ENCODE measurements around the gene PLCB1. TPM values are rescaled to one million over a fixed set of nuclear protein-coding genes. Genes with fewer than 3 reads are reported as not detected.

Gene PLCB1
- total RNA-seq, 1 experiment from 2014 or later, result 6.8 TPM

DNA sequence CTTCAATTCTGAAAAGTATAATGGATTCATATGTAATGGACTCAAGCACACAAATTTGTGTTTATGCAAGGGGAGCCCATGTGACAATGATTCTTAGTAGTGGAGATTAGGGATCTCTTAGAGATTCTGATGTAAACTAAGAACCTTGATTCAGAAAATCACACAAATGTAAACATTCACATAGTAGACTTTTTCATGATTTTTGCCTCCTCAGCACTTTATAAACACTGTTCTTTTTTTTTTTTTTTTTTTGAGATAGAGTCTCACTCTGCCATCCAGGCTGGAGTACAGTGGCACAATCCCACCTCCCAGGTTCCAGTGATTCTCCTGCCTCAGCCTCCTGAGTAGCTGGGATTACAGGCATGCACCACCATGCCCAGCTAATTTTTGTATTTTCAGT is 766.8 kb downstream of the PLCB1 start:
- CTCF ChIA-PET, result no interaction called here
- no peak overlapping the region for H3K4me3 ChIP-seq (ENCODE audit: low read depth, low read length, poor library complexity, severe bottlenecking)
- H3K4me1 ChIP-seq (ENCODE audit: insufficient read depth, low read length, poor library complexity, severe bottlenecking), result no peaks in the 10 kb centered on the region
- H3K27me3 ChIP-seq (replicated peaks; ENCODE audit: insufficient read depth, low read depth, low read length, poor library complexity), result no peaks in the 10 kb centered on the region
- TF ChIP-seq EZH2 (IDR thresholded peaks at IDR 0.05; ENCODE audit: borderline replicate concordance, low read depth, low read length, poor library complexity, severe bottlenecking), result no peak
- TF ChIP-seq, protein P1, sequence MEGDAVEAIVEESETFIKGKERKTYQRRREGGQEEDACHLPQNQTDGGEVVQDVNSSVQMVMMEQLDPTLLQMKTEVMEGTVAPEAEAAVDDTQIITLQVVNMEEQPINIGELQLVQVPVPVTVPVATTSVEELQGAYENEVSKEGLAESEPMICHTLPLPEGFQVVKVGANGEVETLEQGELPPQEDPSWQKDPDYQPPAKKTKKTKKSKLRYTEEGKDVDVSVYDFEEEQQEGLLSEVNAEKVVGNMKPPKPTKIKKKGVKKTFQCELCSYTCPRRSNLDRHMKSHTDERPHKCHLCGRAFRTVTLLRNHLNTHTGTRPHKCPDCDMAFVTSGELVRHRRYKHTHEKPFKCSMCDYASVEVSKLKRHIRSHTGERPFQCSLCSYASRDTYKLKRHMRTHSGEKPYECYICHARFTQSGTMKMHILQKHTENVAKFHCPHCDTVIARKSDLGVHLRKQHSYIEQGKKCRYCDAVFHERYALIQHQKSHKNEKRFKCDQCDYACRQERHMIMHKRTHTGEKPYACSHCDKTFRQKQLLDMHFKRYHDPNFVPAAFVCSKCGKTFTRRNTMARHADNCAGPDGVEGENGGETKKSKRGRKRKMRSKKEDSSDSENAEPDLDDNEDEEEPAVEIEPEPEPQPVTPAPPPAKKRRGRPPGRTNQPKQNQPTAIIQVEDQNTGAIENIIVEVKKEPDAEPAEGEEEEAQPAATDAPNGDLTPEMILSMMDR (conservative IDR thresholded peaks at IDR 0.05; ENCODE audit: low read depth, low read length), result no peak
- peaks cover 22% of the 10 kb centered on the region for H3K9me3 ChIP-seq (ENCODE audit: low read depth, low read length, poor library complexity, severe bottlenecking)
- H3K36me3 ChIP-seq (ENCODE audit: insufficient read depth, low read length, poor library complexity, severe bottlenecking), result no peaks in the 10 kb centered on the region
- no peak for DNase-seq (ENCODE audit: low spot score)
- intact Hi-C loops (cut with micrococcal nuclease; ENCODE audit: unreplicated experiment), result no loop called here
- POLR2A ChIA-PET (ENCODE audit: low non-redundant PET), result no interaction called here
- no peak overlapping the region for H3K27ac ChIP-seq (ENCODE audit: low read depth, low read length, poor library complexity, severe bottlenecking)
- BruUV-seq (replicated peaks), result no TSS peak

DNA sequence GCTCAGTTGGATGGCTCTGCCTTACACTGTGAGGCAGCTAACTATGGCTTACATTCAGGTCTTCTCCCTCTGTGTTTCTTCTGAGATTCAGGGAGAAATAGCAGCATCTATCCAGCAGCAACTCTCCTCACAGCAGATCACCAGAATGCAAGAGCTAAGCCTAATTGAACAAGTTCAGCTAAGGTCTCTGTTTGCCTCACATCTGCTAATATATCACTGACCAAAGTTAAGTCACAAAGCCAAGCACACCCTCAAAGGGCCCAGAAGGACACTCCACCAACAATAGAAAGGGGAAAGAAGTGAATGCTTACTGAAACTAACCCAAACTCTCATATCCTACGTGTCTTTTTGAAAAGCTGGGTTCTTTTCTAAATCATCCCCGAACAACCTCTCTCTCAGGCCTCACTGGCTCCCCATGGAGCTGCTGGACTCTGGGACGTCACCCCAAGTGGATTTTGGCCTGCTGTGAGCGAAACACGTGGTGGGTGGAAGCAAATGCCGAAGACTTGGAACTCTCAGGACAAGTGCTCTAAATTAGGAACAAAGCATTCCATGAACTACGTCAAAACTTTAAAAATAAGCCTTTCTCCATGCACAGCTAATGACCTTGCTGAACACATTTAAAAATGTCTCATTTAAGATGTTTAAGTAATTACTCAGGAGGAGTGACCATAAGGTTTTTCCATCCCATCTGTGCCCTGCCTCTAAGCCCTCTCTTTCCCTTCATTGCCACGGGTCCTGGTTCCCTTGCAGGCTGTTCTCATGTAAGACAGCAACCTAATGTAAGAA is 769.4 kb downstream of the PLCB1 start:
- Histone ChIP-seq H3K9me3 (ENCODE audit: low read depth, low read length, poor library complexity, severe bottlenecking) (no peaks in the 10 kb centered on the region), H3K27me3 (replicated peaks; ENCODE audit: insufficient read depth, low read depth, low read length, poor library complexity) (no peaks in the 10 kb centered on the region), H3K27ac (ENCODE audit: low read depth, low read length, poor library complexity, severe bottlenecking) (no peak overlapping the region), H3K4me1 (ENCODE audit: insufficient read depth, low read length, poor library complexity, severe bottlenecking) (no peaks in the 10 kb centered on the region), H3K4me3 (ENCODE audit: low read depth, low read length, poor library complexity, severe bottlenecking) (no peak overlapping the region), H3K36me3 (ENCODE audit: insufficient read depth, low read length, poor library complexity, severe bottlenecking) (no peaks in the 10 kb centered on the region)
- no peak for TF ChIP-seq EZH2 (IDR thresholded peaks at IDR 0.05; ENCODE audit: borderline replicate concordance, low read depth, low read length, poor library complexity, severe bottlenecking)
- TF ChIP-seq, protein P1 (conservative IDR thresholded peaks at IDR 0.05; ENCODE audit: low read depth, low read length), result no peak
- POLR2A ChIA-PET (ENCODE audit: low non-redundant PET), result no interaction called here
- CTCF ChIA-PET, result no interaction called here
- intact Hi-C loops (cut with micrococcal nuclease; ENCODE audit: unreplicated experiment), result no loop called here
- no peak for DNase-seq (ENCODE audit: low spot score)
- no TSS peak for BruUV-seq (replicated peaks)

DNA sequence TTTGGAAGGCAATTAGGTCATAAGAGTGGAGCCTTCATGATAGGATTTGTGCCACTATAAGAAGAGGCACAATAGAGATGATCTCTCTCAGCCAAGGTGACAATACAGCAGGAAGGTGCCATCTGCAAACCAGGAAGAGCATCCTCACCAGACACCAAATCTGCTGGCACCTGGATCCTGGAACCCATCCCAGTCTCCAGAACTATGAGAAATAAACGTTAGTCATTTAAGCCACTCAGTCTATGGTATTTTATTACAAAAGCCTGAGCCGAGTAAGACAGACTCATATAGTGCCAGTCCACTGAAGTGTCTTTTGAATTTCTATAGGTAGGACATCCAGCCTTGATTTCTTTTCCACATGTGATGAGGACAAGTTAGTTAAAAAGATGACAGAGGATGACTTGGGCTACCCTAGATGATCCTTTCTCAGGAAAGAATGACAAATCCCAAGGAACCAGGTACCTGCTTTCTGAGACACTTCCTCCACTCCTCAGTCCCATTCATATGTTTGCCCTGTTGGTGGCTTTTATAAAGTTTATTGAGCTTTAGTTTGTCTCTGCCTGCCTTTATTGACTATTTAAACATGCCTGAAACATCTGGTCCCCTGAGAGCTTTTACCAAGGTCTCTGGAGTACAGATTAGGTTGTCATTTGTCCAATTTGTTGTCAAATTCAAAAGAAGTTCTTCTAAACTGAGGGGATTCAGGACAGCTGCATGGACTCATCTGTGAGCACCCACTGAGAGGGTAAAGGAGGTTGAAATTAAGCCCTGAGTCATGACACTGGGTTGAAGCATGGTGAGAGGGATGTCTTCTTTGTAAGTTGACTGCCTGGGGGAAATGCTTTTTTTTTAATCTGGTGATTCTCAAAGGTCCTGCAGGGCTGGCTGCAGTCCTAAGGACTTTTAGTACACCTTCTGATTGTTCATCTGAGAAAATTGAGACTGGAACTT is 771.9 kb downstream of the PLCB1 start:
- Histone ChIP-seq H3K9me3 (ENCODE audit: low read depth, low read length, poor library complexity, severe bottlenecking) (no peaks in the 10 kb centered on the region), H3K4me3 (ENCODE audit: low read depth, low read length, poor library complexity, severe bottlenecking) (no peak overlapping the region), H3K36me3 (ENCODE audit: insufficient read depth, low read length, poor library complexity, severe bottlenecking) (no peaks in the 10 kb centered on the region), H3K27ac (ENCODE audit: low read depth, low read length, poor library complexity, severe bottlenecking) (no peak overlapping the region), H3K27me3 (replicated peaks; ENCODE audit: insufficient read depth, low read depth, low read length, poor library complexity) (no peaks in the 10 kb centered on the region), H3K4me1 (ENCODE audit: insufficient read depth, low read length, poor library complexity, severe bottlenecking) (no peaks in the 10 kb centered on the region)
- POLR2A ChIA-PET (ENCODE audit: low non-redundant PET), result no interaction called here
- TF ChIP-seq, protein P1 (conservative IDR thresholded peaks at IDR 0.05; ENCODE audit: low read depth, low read length), result no peak
- TF ChIP-seq EZH2 (IDR thresholded peaks at IDR 0.05; ENCODE audit: borderline replicate concordance, low read depth, low read length, poor library complexity, severe bottlenecking), result no peak
- intact Hi-C loops (cut with micrococcal nuclease; ENCODE audit: unreplicated experiment), result no loop called here
- no TSS peak for BruUV-seq (replicated peaks)
- peak; percentile 28 for DNase-seq (ENCODE audit: low spot score)
- CTCF ChIA-PET, result no interaction called here
